C4-2B (cell line): ENCODE results near the gene ILDR2.

ENCODE experiments used
- CTCF ChIP-seq: fragments of 450-650 bp; conservative IDR thresholded peaks from 2 replicates; pipeline ENCODE4 v1.5.1; 2017; ENCODE audit warnings: mild to moderate bottlenecking
- ZFX ChIP-seq: fragments of 450-650 bp; IDR thresholded peaks from 2 replicates; pipeline ENCODE4 v1.6.1; 2017

- TF ChIP-seq CTCF (no peak), ZFX (no peak)
These were observed 40.9 kb upstream of the ILDR2 start for GRCh38 chr1:167016100-167016750.
